Tibial artery (tissue), 4 donors: ENCODE measurements around the gene DLK1.

Experiments used
- DNase-seq, 2 donors: peaks; one replicate each; pipeline ENCODE4 v3.0.0-alpha.2; 2019
- H3K27ac ChIP-seq, 2 donors: fragments of 200-600 bp; sonication (generic) in 1 of 2; 1 replicate in 1 of 2; 2 replicates in 1 of 2; pipeline ENCODE4 v1.5.1; 2018 to 2019; ENCODE audit warnings: mild to moderate bottlenecking in 1 of 2
- H3K27me3 ChIP-seq, 2 donors: fragments of 200-600 bp; sonication (generic) in 1 of 2; one replicate each; pipeline versions ENCODE4 v1.5.1 to v1.6.0; 2016 to 2019
- H3K36me3 ChIP-seq, 3 donors: fragments of 200-600 bp; sonication (generic) in 2 of 3; one replicate each; pipeline ENCODE4 v1.5.1; 2016 to 2019; ENCODE audit warnings: mild to moderate bottlenecking in 2 of 3
- H3K4me1 ChIP-seq, 4 donors: fragments of 200-600 bp; sonication (generic) in 2 of 4; 1 replicate in 3 of 4; 2 replicates in 1 of 4; pipeline ENCODE4 v1.5.1; 2016 to 2019
- H3K4me3 ChIP-seq, 2 donors: fragments of 200-600 bp; sonication (generic) in 1 of 2; 1 replicate in 1 of 2; 2 replicates in 1 of 2; pipeline ENCODE4 v1.5.1; 2018 to 2019; ENCODE audit warnings: mild to moderate bottlenecking in 2 of 2
- H3K9me3 ChIP-seq, 3 donors: fragments of 200-600 bp; sonication (generic) in 1 of 3; one replicate each; pipeline ENCODE4 v1.5.1; 2016 to 2019
- CTCF ChIP-seq, 2 experiments: fragments of 200-600 bp in 1 of 2; fragments of 450-650 bp in 1 of 2; IDR thresholded peaks; one replicate each; pipeline ENCODE4 v1.5.1; 2017 to 2019; ENCODE audit warnings: antibody characterized with exemption in 2 of 2, mild to moderate bottlenecking in 1 of 2, moderate library complexity in 1 of 2
- intact Hi-C: fragments of 100-400 bp; cut with DNase I; formaldehyde crosslinking; loops from one replicate; pipeline ENCODE4 v1.15.0; 2023; ENCODE audit warnings: low total_unique reads

DLK1 gene

DNA sequence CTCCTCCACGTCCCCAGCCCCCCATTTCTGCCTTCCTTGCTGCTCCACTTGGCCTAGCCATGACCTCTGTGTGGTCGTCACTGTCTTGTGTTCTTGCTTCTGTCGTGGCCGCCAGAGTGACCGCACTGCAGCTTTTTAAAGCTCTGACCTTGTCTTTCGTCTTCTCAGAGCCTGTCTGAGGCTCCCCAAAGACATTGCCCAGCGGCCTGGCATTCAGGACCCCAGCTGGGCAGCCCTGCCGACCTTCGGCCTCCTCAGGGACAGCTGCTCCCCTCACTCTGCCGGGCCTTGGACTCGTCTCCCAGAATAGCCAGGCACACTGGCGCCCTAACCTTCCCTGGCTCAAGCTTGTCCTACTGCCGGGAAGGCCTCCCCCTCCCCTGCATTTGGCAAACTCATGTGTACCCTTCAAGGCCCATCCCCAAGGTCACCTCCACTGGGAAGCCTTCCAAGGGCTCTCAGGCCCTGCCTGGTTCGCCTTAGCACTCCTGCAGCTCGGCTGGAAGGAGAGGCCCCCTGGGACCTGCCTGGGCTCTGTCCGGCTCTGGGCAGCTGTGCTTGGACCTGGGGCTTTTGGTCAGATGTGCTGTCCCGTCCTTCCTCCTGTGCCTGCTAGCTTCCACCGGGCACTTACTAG lies 15.7 kb upstream of the DLK1 start:
- Histone ChIP-seq H3K27ac (no peak overlapping the region), H3K9me3 (no peaks in the 10 kb centered on the region), H3K36me3 (no peaks in the 10 kb centered on the region), H3K4me3 (no peak overlapping the region), H3K27me3 (peaks cover 0 to 79% of the 10 kb centered on the region in 2 donors), H3K4me1 (peaks cover 0 to 13% (median 8%) of the 10 kb centered on the region in 4 donors)
- no peak for DNase-seq
- TF ChIP-seq CTCF (IDR thresholded peaks at IDR 0.05) = no peak
- intact Hi-C loops = no loop called here

- Histone ChIP-seq H3K36me3 (no peaks in the 10 kb centered on the region), H3K27me3 (peaks cover 0 to 77% of the 10 kb centered on the region in 2 donors), H3K27ac (no peak overlapping the region), H3K4me3 (no peak overlapping the region), H3K4me1 (peaks cover 0 to 13% (median 8%) of the 10 kb centered on the region in 4 donors), H3K9me3 (no peaks in the 10 kb centered on the region)
- no peak for DNase-seq
- no peak for TF ChIP-seq CTCF (IDR thresholded peaks at IDR 0.05)
- intact Hi-C loops = no loop called here
Observed at GRCh38 chr14:100711493-100711892, 15.2 kb upstream of the DLK1 start.

DNA sequence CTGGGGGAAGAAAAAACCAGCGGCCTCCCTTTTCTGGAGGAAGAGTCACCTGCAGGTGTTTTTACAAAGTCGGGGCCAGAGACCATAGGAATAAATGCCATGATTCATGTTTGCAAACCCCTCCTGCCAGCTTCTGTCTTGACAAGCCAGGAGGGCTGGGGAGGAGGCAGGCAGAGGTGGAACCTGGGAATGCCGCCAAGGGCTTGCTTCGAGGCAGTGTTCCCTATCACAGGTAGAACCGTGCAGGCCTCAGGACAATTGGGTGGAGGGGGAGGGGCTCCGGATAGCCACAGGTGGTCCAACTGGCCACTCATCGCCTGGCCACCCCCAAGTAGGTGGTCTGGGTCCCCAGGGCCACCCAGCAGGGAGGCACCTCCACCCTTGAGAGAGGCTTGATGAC lies 14.2 kb upstream of the DLK1 start:
- Histone ChIP-seq H3K27me3 (peaks cover 0 to 82% of the 10 kb centered on the region in 2 donors), H3K9me3 (no peaks in the 10 kb centered on the region), H3K36me3 (no peaks in the 10 kb centered on the region), H3K4me1 (peaks cover 0 to 13% (median 8%) of the 10 kb centered on the region in 4 donors), H3K4me3 (no peak overlapping the region), H3K27ac (no peak overlapping the region)
- intact Hi-C loops = no loop called here
- DNase-seq = no peak
- TF ChIP-seq CTCF (IDR thresholded peaks at IDR 0.05) = no peak

DNA sequence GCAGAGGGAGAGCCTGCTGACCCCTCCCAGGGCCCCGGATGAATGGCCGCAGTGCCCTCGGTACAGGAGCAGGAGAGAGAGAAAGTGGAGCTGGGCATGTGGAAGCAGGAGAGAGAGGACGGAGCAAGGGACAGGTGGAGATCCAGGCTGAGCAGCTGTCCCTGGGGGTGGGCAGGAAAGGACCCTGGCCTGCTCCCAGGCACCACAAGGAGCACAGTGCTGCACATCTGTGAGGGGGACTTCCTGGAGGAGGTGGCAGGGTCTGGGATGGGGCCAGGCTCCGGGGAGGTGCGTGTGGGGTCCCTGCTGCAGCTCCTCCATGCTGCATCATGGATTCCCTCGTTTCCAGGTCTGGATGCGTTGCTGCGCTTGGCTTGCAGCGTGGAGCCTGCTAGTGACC lies 13.0 kb upstream of the DLK1 start:
- Histone ChIP-seq H3K9me3 (no peaks in the 10 kb centered on the region), H3K4me1 (peaks cover 0 to 13% (median 8%) of the 10 kb centered on the region in 4 donors), H3K36me3 (no peaks in the 10 kb centered on the region), H3K27me3 (peaks cover 0 to 79% of the 10 kb centered on the region in 2 donors), H3K27ac (no peak overlapping the region), H3K4me3 (no peak overlapping the region)
- no peak for DNase-seq
- no peak for TF ChIP-seq CTCF (IDR thresholded peaks at IDR 0.05)
- intact Hi-C loops = no loop called here

GRCh38 chr14:100714258-100714892 lies 12.3 kb upstream of the DLK1 start:
- Histone ChIP-seq H3K36me3 (no peaks in the 10 kb centered on the region), H3K27ac (no peak overlapping the region), H3K9me3 (no peaks in the 10 kb centered on the region), H3K27me3 (peaks cover 0 to 79% of the 10 kb centered on the region in 2 donors), H3K4me1 (peaks cover 0 to 6% (median 5%) of the 10 kb centered on the region in 4 donors), H3K4me3 (no peak overlapping the region)
- intact Hi-C loops = no loop called here
- no peak for TF ChIP-seq CTCF (IDR thresholded peaks at IDR 0.05)
- no peak for DNase-seq
